Sigmoid colon (tissue), 4 donors: ENCODE data around the gene ACD.

Experiments
- CTCF ChIP-seq, 4 experiments: fragments of 450-650 bp in 3 of 4; fragments of 200-600 bp in 1 of 4; IDR thresholded peaks; one replicate each; pipeline ENCODE4 v1.5.1; 2016 to 2019; ENCODE audit warnings: antibody characterized with exemption in 4 of 4, mild to moderate bottlenecking in 3 of 4, moderate library complexity in 2 of 4
- EP300 ChIP-seq, 4 donors: sonication (generic); formaldehyde crosslinking; IDR thresholded peaks; one replicate each; pipeline ENCODE4 v1.6.1; 2017; ENCODE audit warnings: antibody characterized with exemption in 4 of 4
- POLR2A ChIP-seq, 2 donors: fragments of 450-650 bp; IDR thresholded peaks; one replicate each; pipeline ENCODE4 v1.6.1; 2016; ENCODE audit warnings: antibody characterized with exemption in 2 of 2, mild to moderate bottlenecking in 2 of 2, moderate library complexity in 2 of 2
- POLR2AphosphoS5 ChIP-seq, 4 donors: sonication (generic); formaldehyde crosslinking; IDR thresholded peaks; one replicate each; pipeline ENCODE4 v1.6.1; 2017; ENCODE audit warnings: antibody characterized with exemption in 4 of 4

- TF ChIP-seq CTCF (IDR thresholded peaks at IDR 0.05) = no peak
- TF ChIP-seq POLR2AphosphoS5 (IDR thresholded peaks at IDR 0.05) = no peak
- TF ChIP-seq EP300 (IDR thresholded peaks at IDR 0.05) = no peak
- no peak for TF ChIP-seq POLR2A (IDR thresholded peaks at IDR 0.05)
Observed at GRCh38 chr16:67668495-67669157, 8.6 kb upstream of the ACD start.
